HepG2 (cell line): ENCODE measurements around the gene IMPDH1. TPM values are rescaled to one million over a fixed set of nuclear protein-coding genes. Genes with fewer than 3 reads are reported as not detected.

Source experiments
- CENPX ChIP-seq: sonication (generic); formaldehyde crosslinking; IDR thresholded peaks from 2 replicates; pipeline ENCODE4 v1.9.0; 2021; ENCODE audit warnings: mild to moderate bottlenecking, missing genetic modification reagents, moderate library complexity
- CSRNP1 ChIP-seq: sonication (generic); formaldehyde crosslinking; IDR thresholded peaks from 2 replicates; pipeline ENCODE4 v1.8.1; 2023; ENCODE audit warnings: mild to moderate bottlenecking, missing genetic modification reagents
- EP300 ChIP-seq, 3 experiments: sonication (generic) in 1 of 3; formaldehyde crosslinking in 1 of 3; IDR thresholded peaks; 2 replicates each; pipeline versions ENCODE4 v1.5.1 to v1.6.1; 2011 to 2020; ENCODE audit warnings: low read depth in 2 of 3, low read length in 2 of 3, borderline replicate concordance in 1 of 3, improper control_type of control experiment in 1 of 3, mild to moderate bottlenecking in 1 of 3, missing genetic modification reagents in 1 of 3, moderate library complexity in 1 of 3
- GATAD2A ChIP-seq: IDR thresholded peaks from 2 replicates; pipeline ENCODE4 v1.6.1; 2016
- HMG20A ChIP-seq: IDR thresholded peaks from 2 replicates; pipeline ENCODE4 v1.6.1; 2016; ENCODE audit warnings: borderline replicate concordance
- JUN ChIP-seq: sonication (generic); formaldehyde crosslinking; IDR thresholded peaks from 2 replicates; pipeline ENCODE4 v1.4.0; 2020; ENCODE audit warnings: mild to moderate bottlenecking, missing genetic modification reagents
- MXI1 ChIP-seq: IDR thresholded peaks from 3 replicates; pipeline ENCODE4 v1.6.1; 2012; ENCODE audit warnings: low read depth, low read length, inconsistent platforms, borderline replicate concordance
- NBN ChIP-seq: fragments of 450-650 bp; conservative IDR thresholded peaks from 2 replicates; pipeline ENCODE4 v1.6.1; 2017
- NFE2 ChIP-seq: sonication (generic); formaldehyde crosslinking; IDR thresholded peaks from 2 replicates; pipeline ENCODE4 v1.4.0; 2020; ENCODE audit warnings: missing genetic modification reagents
- SALL2 ChIP-seq: sonication (generic); formaldehyde crosslinking; IDR thresholded peaks from 2 replicates; pipeline ENCODE4 v1.8.1; 2023; ENCODE audit warnings: mild to moderate bottlenecking, missing genetic modification reagents, inconsistent platforms
- SNAPC2 ChIP-seq: sonication (generic); formaldehyde crosslinking; IDR thresholded peaks from 2 replicates; pipeline ENCODE4 v1.8.1; 2022; ENCODE audit warnings: mild to moderate bottlenecking, missing genetic modification reagents
- SP4 ChIP-seq: sonication (generic); formaldehyde crosslinking; IDR thresholded peaks from 2 replicates; pipeline ENCODE4 v1.8.1; 2023; ENCODE audit warnings: mild to moderate bottlenecking, missing genetic modification reagents
- ZFP36 ChIP-seq: fragments of 150-350 bp; IDR thresholded peaks from 2 replicates; pipeline ENCODE4 v1.6.1; 2018; ENCODE audit warnings: borderline replicate concordance, low read length, low read depth; ENCODE audit not compliant: partially characterized antibody
- ZFP62 ChIP-seq: sonication (generic); formaldehyde crosslinking; IDR thresholded peaks from 2 replicates; pipeline ENCODE4 v1.4.0; 2020; ENCODE audit warnings: missing genetic modification reagents
- ZNF205 ChIP-seq: IDR thresholded peaks from 2 replicates; pipeline ENCODE4 v1.6.1; 2018; ENCODE audit warnings: missing biosample characterization, missing genetic modification reagents
- ZNF577 ChIP-seq: sonication (generic); formaldehyde crosslinking; IDR thresholded peaks from 2 replicates; pipeline ENCODE4 v1.4.0; 2020; ENCODE audit warnings: mild to moderate bottlenecking, low read depth, missing genetic modification reagents, borderline replicate concordance
- ZNF607 ChIP-seq: sonication (generic); formaldehyde crosslinking; IDR thresholded peaks from 2 replicates; pipeline ENCODE4 v1.5.1; 2020; ENCODE audit warnings: missing genetic modification reagents, mild to moderate bottlenecking, borderline replicate concordance
- ZNF749 ChIP-seq: sonication (generic); formaldehyde crosslinking; IDR thresholded peaks from 2 replicates; pipeline ENCODE4 v1.8.0; 2022; ENCODE audit warnings: mild to moderate bottlenecking, missing genetic modification reagents, moderate library complexity, borderline replicate concordance
- ZNF776 ChIP-seq: sonication (generic); formaldehyde crosslinking; IDR thresholded peaks from 2 replicates; pipeline ENCODE4 v1.4.0; 2020; ENCODE audit warnings: mild to moderate bottlenecking, missing genetic modification reagents
- ZNF83 ChIP-seq: sonication (generic); formaldehyde crosslinking; IDR thresholded peaks from 2 replicates; pipeline ENCODE4 v1.4.0; 2020; ENCODE audit warnings: missing genetic modification reagents, mild to moderate bottlenecking, borderline replicate concordance
- polyA plus RNA-seq, 8 experiments: library from polyadenylated mRNA; depleted of rRNA in 3 of 8; stranded (reverse) in 7 of 8; unstranded in 1 of 8; fragments of >200 nt; fragmentation: Illumina TruSeq in 4 of 8; extraction: Trizol in 4 of 8; gene quantifications; 2 replicates each; pipeline versions ENCODE4 v1.2.1 to v1.2.3, GENCODE V29; 2011 to 2016; ENCODE audit warnings: low read depth in 4 of 8, missing spikeins in 1 of 8, mixed read lengths in 1 of 8; ENCODE audit not compliant: insufficient read depth in 1 of 8
- total RNA-seq, 5 experiments: library from RNA; depleted of rRNA; stranded (reverse); fragments of >200 nt; fragmentation: Illumina TruSeq; extraction: Trizol; gene quantifications; 2 replicates each; pipeline ENCODE4 v1.2.3, GENCODE V29; 2016; ENCODE audit warnings: low read depth in 1 of 5
- TF ChIP-seq, protein P1 (sequence below): sonication (generic); formaldehyde crosslinking; IDR thresholded peaks from 2 replicates; pipeline ENCODE4 v1.4.0; 2020; ENCODE audit warnings: mild to moderate bottlenecking, missing genetic modification reagents
- TF ChIP-seq, protein P2 (sequence below): sonication (generic); formaldehyde crosslinking; IDR thresholded peaks from 2 replicates; pipeline ENCODE4 v1.4.0; 2020; ENCODE audit warnings: missing genetic modification reagents, low read depth, mild to moderate bottlenecking, borderline replicate concordance

The IMPDH1 gene
- total and polyA plus RNA-seq, 2 of the 13 experiments (the other 11 are each of a cell fraction or from before 2014, with no cell fraction given), result 22.8 to 34.0 TPM

DNA sequence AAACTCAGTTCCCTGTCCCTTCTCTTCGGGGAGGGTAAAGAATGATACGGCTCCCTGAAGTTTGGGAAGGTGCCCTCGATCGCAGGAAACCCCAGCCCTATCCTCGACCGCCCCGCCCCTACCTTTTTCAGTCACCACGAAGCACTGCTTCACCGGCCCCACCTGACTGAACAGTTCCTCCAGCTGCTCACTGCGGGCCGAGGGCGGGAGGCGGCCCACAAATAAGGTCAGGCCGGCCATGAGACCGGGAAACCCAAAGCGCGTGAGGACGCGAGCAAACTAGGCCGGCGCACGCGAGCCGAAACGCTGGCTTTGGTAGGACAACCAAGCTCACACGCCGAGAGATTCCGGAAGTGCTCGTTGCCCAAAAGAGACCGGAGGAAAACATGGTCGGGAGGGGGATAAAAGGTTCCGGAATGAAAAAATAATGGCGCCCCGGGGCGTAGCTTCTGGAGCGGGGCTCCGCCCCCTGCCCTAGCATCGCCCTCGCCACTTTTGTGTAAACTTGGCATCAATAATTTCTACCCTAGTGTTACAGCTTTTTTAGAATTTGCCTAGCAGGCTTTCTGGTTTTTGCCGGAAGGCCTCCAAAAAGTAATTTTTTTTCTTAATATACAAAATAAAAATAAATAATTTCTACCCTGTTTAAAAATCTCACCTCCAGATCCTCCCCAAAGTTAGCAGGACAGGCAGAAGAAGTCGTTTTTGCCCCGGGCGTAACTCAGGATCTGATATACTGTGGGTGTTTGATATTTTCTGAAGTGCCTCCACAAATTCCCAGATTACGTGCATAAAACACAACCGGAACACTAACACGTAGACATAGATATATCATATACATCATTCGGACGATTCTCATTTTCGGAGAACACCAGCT, 66.0 kb downstream of the IMPDH1 start, which contains the start of gene RBM28 (continued):
- TF ChIP-seq GATAD2A (CRISPR knock-in tag), result peak; percentile 86
- TF ChIP-seq NFE2, result peak; percentile 47; the same call in 1 of the 2 replicates
- peak; percentile 99 for TF ChIP-seq SALL2 (CRISPR knock-in tag)
- TF ChIP-seq ZNF577 (CRISPR knock-in tag), result no peak; the same call in 1 of the 2 replicates
- no peak for TF ChIP-seq NBN
- peak; percentile 98 for TF ChIP-seq ZNF83 (CRISPR knock-in tag)
- peak; percentile 91; the same call in 1 of the 2 replicates for TF ChIP-seq JUN (CRISPR knock-in tag)
- TF ChIP-seq CENPX, result no peak
- TF ChIP-seq EP300 (IDR thresholded peaks at IDR 0.05; ENCODE audit: low read depth in 2 of 2, low read length in 2 of 2), result peak; percentile 38 to 50; a peak in 2 of 4 replicates
- TF ChIP-seq EP300 (CRISPR knock-in tag; IDR thresholded peaks at IDR 0.05; ENCODE audit: borderline replicate concordance), result peak; percentile 75
- TF ChIP-seq ZNF776 (CRISPR knock-in tag), result peak; percentile 94
- peak; percentile 100 for TF ChIP-seq ZNF607
- TF ChIP-seq ZFP62, result no peak
- TF ChIP-seq CSRNP1 (CRISPR knock-in tag), result peak; percentile 100
- TF ChIP-seq, protein P1, sequence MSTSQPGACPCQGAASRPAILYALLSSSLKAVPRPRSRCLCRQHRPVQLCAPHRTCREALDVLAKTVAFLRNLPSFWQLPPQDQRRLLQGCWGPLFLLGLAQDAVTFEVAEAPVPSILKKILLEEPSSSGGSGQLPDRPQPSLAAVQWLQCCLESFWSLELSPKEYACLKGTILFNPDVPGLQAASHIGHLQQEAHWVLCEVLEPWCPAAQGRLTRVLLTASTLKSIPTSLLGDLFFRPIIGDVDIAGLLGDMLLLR (CRISPR knock-in tag), result peak; percentile 99
- TF ChIP-seq SNAPC2 (CRISPR knock-in tag), result peak; percentile 99
- peak; percentile 100 for TF ChIP-seq ZNF749 (CRISPR knock-in tag)
- peak; percentile 93 for TF ChIP-seq ZNF205 (CRISPR knock-in tag)
- TF ChIP-seq, protein P2, sequence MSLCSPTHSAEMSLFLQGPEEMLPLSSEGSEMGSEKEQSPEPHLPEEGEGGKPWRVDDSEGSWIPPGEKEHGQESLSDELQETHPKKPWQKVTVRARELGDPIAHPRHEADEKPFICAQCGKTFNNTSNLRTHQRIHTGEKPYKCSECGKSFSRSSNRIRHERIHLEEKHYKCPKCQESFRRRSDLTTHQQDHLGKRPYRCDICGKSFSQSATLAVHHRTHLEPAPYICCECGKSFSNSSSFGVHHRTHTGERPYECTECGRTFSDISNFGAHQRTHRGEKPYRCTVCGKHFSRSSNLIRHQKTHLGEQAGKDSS, result peak; percentile 89; the same call in 1 of the 2 replicates
- peak; percentile 66 for TF ChIP-seq HMG20A (CRISPR knock-in tag)
- TF ChIP-seq MXI1, result peak; percentile 91; the same call in 2 of the 3 replicates
- TF ChIP-seq ZFP36, result no peak
- peak; percentile 96 for TF ChIP-seq SP4 (CRISPR knock-in tag)
